Neuron (in vitro differentiated cells): ENCODE measurements around the gene XKR7.

Experiments
- H2AFZ ChIP-seq: one replicate; pipeline ENCODE4 v1.6.1; 2013; ENCODE audit warnings: low read depth, mild to moderate bottlenecking, inconsistent platforms, low read length, moderate library complexity
- H3K27me3 ChIP-seq: one replicate; pipeline ENCODE4 v1.6.1; 2013; ENCODE audit warnings: low read length; ENCODE audit not compliant: insufficient read depth
- H3K36me3 ChIP-seq: one replicate; pipeline ENCODE4 v1.6.1; 2013; ENCODE audit warnings: low read length; ENCODE audit not compliant: insufficient read depth
- H3K4me1 ChIP-seq: one replicate; pipeline ENCODE4 v1.6.1; 2013; ENCODE audit warnings: low read length; ENCODE audit not compliant: insufficient read depth
- H3K4me3 ChIP-seq: 2 replicates; pipeline ENCODE4 v1.5.1; 2013; ENCODE audit warnings: mild to moderate bottlenecking, low read length, moderate library complexity
- H3K9me3 ChIP-seq: one replicate; pipeline ENCODE4 v1.6.1; 2013; ENCODE audit warnings: low read length

XKR7 gene

DNA sequence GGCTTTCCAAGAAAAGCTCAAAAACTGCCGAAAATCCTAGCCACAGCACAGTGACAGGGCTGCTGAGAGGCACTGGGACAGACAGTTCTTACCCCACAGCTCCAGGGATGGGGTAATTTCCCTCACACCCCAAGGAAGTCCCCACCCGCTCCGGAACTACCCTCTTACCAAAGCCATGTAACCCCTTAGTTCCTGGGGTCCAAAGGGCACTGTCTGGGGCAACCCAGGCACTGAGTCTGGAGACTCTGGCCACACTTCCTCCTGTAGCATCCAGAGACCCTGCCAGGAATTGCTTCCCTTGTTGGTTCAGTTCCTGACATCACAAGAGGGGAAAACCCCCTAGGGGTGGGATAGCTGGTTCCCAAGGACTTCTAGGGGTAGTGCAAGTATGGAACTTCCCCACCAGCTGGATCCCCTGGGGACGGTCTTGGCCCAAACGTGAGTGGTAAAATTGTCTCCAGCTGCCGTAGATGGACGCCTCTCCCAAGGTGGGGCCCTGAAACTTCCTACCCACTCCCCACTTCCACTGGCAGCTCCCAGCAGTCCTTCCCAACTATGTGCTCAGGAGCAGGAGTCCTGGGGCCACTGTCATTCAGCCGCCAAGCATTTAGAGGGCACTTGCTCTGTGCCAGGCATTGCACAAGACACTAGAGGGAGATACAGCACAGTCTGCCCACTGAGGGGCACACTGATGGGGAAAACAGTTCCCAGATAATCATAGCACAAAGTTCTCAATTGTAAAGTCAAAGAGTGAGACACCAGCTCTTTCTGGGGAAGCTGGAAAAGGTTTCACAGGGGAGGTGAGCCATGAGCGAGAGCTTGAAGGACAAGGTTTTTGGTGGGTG lies 66.9 kb downstream of the XKR7 start:
- Histone ChIP-seq H3K27me3 (peaks cover 24% of the 10 kb centered on the region), H3K36me3 (no peaks in the 10 kb centered on the region), H3K4me3 (no peak overlapping the region), H3K9me3 (no peaks in the 10 kb centered on the region), H3K4me1 (no peaks in the 10 kb centered on the region), H2AFZ (no peak overlapping the region)

DNA sequence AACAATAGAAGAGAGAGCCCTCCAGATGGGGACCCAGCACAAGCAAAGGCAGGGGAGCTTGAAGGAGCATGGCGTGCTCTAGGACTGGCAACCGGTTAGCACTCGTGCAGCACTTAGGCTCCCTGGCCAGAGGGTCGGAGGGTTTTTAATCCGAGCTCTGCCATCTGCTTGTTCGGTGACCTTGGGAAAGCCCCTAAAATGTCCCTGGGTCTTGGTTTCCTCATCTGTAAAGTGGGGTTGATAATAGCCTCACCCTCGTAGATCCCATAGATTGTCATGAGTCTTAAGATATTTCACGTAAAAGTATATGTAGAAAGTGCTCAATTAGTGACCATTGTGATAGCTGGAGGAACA lies 67.5 kb downstream of the XKR7 start:
- peaks cover 24% of the 10 kb centered on the region for H3K27me3 ChIP-seq
- no peak overlapping the region for H3K4me3 ChIP-seq
- no peaks in the 10 kb centered on the region for H3K9me3 ChIP-seq
- H2AFZ ChIP-seq: no peak overlapping the region
- H3K36me3 ChIP-seq: no peaks in the 10 kb centered on the region
- H3K4me1 ChIP-seq: no peaks in the 10 kb centered on the region

GRCh38 chr20:32036252-32036651 lies 68.3 kb downstream of the XKR7 start:
- peaks cover 23% of the 10 kb centered on the region for H3K27me3 ChIP-seq

GRCh38 chr20:32036716-32037485 lies 69.0 kb downstream of the XKR7 start:
- Histone ChIP-seq H3K4me3 (no peak overlapping the region), H3K36me3 (no peaks in the 10 kb centered on the region), H3K27me3 (peaks cover 23% of the 10 kb centered on the region), H2AFZ (no peak overlapping the region), H3K9me3 (no peaks in the 10 kb centered on the region), H3K4me1 (no peaks in the 10 kb centered on the region)

More at GRCh38 chr20:32036252-32036651, 68.3 kb downstream of the XKR7 start:
- Histone ChIP-seq H3K36me3 (no peaks in the 10 kb centered on the region), H3K9me3 (no peaks in the 10 kb centered on the region), H3K4me3 (no peak overlapping the region), H2AFZ (no peak overlapping the region), H3K4me1 (no peaks in the 10 kb centered on the region)

- H2AFZ ChIP-seq: no peak overlapping the region
- H3K9me3 ChIP-seq: no peaks in the 10 kb centered on the region
- H3K36me3 ChIP-seq: no peaks in the 10 kb centered on the region
- H3K4me1 ChIP-seq: no peaks in the 10 kb centered on the region
- peaks cover 22% of the 10 kb centered on the region for H3K27me3 ChIP-seq
- H3K4me3 ChIP-seq: no peak overlapping the region
These were observed 70.0 kb downstream of the XKR7 start for GRCh38 chr20:32037929-32038328.

DNA sequence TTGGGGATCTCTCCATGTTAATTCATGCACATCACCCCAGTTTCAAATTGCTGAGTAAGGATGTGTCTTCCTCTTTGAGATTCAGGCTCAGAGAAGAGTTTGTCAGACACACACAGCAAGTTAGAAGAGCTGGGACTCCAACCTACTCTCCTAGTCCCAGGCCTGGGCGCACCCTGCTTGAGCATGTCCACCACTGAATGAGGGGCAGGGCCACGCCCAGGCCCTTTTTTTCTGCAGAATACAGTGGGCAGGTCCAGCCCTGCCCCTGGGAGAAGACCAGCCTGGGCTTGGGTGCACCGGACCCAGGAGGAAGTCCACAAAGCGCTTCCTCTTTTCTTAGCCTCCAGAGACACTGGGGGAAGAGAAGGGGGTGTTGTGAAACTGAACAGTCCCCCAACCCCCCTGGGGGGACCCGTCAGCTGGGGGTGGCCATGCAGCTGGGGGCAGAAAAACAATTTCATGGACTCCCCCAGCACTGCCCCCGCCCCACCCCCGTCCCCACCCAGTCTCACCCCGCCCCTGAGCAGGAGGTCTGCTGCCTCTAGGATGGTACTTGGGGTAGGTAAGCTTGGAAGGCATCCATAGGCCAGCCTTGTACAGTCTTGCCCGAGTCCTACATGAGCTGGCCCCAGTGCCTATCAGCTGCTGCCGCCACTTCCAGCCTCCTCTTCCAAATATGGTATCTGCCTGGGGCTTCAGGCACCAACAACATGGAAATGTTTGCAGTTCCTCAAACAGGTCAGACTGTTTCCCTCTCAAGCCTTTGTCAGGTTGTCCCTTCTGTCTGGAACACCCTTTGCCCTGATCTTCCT lies 72.4 kb downstream of the XKR7 start:
- Histone ChIP-seq H2AFZ (no peak overlapping the region), H3K4me3 (no peak overlapping the region), H3K4me1 (no peaks in the 10 kb centered on the region), H3K9me3 (no peaks in the 10 kb centered on the region), H3K27me3 (peaks cover 3% of the 10 kb centered on the region), H3K36me3 (no peaks in the 10 kb centered on the region)

DNA sequence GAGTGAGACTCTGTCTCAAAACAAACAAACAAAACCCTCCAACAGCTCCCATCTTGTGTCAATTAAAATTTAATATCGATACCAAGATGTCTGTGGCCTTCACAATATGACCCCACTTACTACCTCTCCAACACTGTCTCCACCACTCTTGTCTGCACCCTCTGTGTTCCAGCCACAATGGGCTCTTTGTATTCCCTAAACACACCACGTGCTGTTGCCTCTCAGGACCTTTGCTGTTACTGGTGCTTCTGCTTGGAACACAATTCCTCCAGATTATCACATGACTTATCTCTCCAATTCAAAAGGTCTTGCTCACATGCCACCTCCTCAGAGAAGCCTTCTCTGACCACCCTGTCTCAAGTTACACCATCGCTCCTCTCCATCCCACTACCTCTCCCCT lies 78.0 kb downstream of the XKR7 start:
- no peaks in the 10 kb centered on the region for H3K4me1 ChIP-seq
- H3K4me3 ChIP-seq: no peak overlapping the region
- H2AFZ ChIP-seq: no peak overlapping the region
- H3K36me3 ChIP-seq: no peaks in the 10 kb centered on the region
- H3K9me3 ChIP-seq: peaks cover 3% of the 10 kb centered on the region
- peaks cover 16% of the 10 kb centered on the region for H3K27me3 ChIP-seq

GRCh38 chr20:32050324-32050841 lies 82.4 kb downstream of the XKR7 start:
- H3K9me3 ChIP-seq: peaks cover 12% of the 10 kb centered on the region
- no peaks in the 10 kb centered on the region for H3K4me1 ChIP-seq
- peaks cover 39% of the 10 kb centered on the region for H3K27me3 ChIP-seq
- H2AFZ ChIP-seq: no peak overlapping the region
- H3K36me3 ChIP-seq: no peaks in the 10 kb centered on the region
- H3K4me3 ChIP-seq: no peak overlapping the region

DNA sequence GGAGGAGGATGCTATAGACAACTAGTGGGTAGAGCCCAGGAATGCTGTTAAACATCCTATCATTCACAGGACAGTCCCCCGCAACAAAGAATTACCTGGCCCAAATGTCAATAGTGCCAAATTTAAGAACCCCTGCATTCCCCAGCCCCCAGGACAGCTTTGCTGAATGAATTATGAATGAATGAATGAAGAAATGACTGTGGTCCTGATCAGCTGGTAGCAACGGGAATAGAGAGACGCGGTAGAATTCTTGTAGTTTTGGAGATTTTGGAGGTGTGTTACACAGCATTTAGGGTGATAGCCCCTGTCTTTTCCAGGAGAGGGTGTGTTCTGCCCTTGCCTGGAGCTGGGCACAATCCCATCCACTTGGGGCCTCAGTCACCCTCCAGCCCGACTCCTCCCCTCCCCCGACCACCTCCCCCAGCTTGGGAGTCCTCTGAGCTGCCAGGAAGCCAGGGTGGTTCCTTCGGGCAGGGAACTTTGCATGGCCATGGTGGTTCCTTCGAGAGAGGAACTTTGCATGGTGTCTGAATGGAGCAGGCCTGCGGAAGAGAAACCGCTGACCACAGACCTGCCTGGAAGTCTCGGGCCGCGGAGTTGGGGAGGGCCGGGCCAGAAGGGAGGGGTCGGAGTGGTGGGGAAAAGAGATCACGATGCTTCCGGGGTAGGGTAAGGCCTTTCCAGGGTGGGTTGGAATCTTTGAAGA lies 83.1 kb downstream of the XKR7 start:
- no peaks in the 10 kb centered on the region for H3K36me3 ChIP-seq

GRCh38 chr20:32051720-32052089 lies 83.8 kb downstream of the XKR7 start:
- Histone ChIP-seq H3K27me3 (peaks cover 39% of the 10 kb centered on the region), H3K4me3 (no peak overlapping the region), H3K36me3 (no peaks in the 10 kb centered on the region), H3K4me1 (no peaks in the 10 kb centered on the region), H3K9me3 (peaks cover 12% of the 10 kb centered on the region), H2AFZ (no peak overlapping the region)

More for the DNA sequence above, 83.1 kb downstream of the XKR7 start:
- Histone ChIP-seq H3K4me1 (no peaks in the 10 kb centered on the region), H3K4me3 (no peak overlapping the region), H3K9me3 (peaks cover 12% of the 10 kb centered on the region), H2AFZ (no peak overlapping the region), H3K27me3 (peaks cover 39% of the 10 kb centered on the region)

DNA sequence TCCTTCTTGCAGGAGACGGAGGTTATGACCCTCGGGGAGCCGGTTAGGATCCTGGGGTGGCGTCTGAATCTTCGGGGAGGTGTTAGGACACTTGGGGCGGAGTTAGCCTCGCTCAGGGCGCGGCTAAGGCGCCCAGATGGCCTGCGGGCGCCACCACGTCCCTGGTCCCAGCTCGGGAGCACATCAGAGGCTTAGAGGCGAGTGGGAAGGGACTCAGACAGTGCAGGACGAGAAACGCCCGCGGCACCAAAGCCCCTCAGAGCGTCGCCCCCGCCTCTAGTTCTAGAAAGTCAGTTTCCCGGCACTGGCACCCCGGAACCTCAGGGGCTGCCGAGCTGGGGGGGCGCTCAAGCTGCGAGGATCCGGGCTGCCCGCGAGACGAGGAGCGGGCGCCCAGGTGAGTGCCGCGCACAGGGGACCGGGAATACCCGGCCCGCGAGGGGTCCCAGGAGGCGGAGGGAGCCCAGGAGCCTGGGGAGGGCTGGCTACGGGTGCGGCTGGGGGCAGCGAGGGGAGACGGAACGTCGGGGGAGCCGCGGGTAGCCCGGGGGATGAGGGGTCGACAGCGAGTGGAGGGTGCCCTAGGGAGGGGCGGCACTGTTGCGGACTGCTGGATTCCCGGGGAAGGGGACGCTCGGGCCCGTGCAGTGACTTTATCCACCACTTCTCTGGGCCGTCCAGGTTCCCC lies 84.3 kb downstream of the XKR7 start, which contains the start of gene HCK:
Gene HCK (plus strand): TSS at position 153 of the 688 bp plus-strand sequence.
- H3K4me3 ChIP-seq: no peak within 1 kb of the TSS
- H3K27me3 ChIP-seq: peaks cover 39% of the 10 kb centered on the region
- H2AFZ ChIP-seq: no peak within 1 kb of the TSS
- H3K9me3 ChIP-seq: peaks cover 12% of the 10 kb centered on the region
- H3K36me3 ChIP-seq: no peaks in the 10 kb centered on the region
- H3K4me1 ChIP-seq: no peaks in the 10 kb centered on the region
